ENCODE measurements around the gene POM121L2. TPM values are rescaled to one million over a fixed set of nuclear protein-coding genes. Genes with fewer than 3 reads are reported as not detected.

Gene POM121L2
- total RNA-seq, 1 experiment from 2014 or later: not detected

- H4K8ac ChIP-seq (replicated peaks; ENCODE audit: insufficient read length, low read depth, low read length): no peak overlapping the region
- TF ChIP-seq, protein P1, sequence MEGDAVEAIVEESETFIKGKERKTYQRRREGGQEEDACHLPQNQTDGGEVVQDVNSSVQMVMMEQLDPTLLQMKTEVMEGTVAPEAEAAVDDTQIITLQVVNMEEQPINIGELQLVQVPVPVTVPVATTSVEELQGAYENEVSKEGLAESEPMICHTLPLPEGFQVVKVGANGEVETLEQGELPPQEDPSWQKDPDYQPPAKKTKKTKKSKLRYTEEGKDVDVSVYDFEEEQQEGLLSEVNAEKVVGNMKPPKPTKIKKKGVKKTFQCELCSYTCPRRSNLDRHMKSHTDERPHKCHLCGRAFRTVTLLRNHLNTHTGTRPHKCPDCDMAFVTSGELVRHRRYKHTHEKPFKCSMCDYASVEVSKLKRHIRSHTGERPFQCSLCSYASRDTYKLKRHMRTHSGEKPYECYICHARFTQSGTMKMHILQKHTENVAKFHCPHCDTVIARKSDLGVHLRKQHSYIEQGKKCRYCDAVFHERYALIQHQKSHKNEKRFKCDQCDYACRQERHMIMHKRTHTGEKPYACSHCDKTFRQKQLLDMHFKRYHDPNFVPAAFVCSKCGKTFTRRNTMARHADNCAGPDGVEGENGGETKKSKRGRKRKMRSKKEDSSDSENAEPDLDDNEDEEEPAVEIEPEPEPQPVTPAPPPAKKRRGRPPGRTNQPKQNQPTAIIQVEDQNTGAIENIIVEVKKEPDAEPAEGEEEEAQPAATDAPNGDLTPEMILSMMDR (conservative IDR thresholded peaks at IDR 0.05): no peak
- H3K23ac ChIP-seq (ENCODE audit: insufficient read length, low read depth, low read length): no peak overlapping the region
- DNase-seq: no peak
- no peak overlapping the region for H2BK120ac ChIP-seq (ENCODE audit: low read depth, low read length, poor library complexity, severe bottlenecking)
- no peaks in the 10 kb centered on the region for H3K9me3 ChIP-seq (ENCODE audit: control insufficient read depth, low read depth, low read length)
- H3K56ac ChIP-seq (ENCODE audit: insufficient read length, low read depth, low read length): no peak overlapping the region
- Mint-ChIP-seq H3K4me3 (peak overlapping the region; percentile 92 to 93), H3K36me3 (ENCODE audit: insufficient read depth in 1 of 3, low read depth in 3 of 3) (no peaks in the 10 kb centered on the region), H3K27me3 (ENCODE audit: low read depth) (peaks cover 31% of the 10 kb centered on the region), H3K27ac (no peak overlapping the region), H3K4me1 (peaks cover 0 to 3% of the 10 kb centered on the region in 2 experiments; a peak in 2 of 4 replicates), H3K9me3 (peaks cover 0 to 2% of the 10 kb centered on the region in 2 experiments; a peak in 1 of 5 replicates)
- no peak overlapping the region for H4K91ac ChIP-seq (ENCODE audit: insufficient read length, low read depth, low read length)
- H3K79me1 ChIP-seq (ENCODE audit: insufficient read depth, low read depth, low read length, poor library complexity, severe bottlenecking): no peaks in the 10 kb centered on the region
- H3K4ac ChIP-seq (ENCODE audit: low read depth, low read length): no peak overlapping the region
- no peak overlapping the region for H3K27ac ChIP-seq (ENCODE audit: insufficient read length, low read depth, low read length)
- no peak overlapping the region for H2BK5ac ChIP-seq (ENCODE audit: insufficient read length, low read length)
- no peak overlapping the region for H2BK15ac ChIP-seq (ENCODE audit: low read depth, low read length)
- H2AK5ac ChIP-seq (ENCODE audit: insufficient read length, low read length): no peak overlapping the region
- H2AFZ ChIP-seq (ENCODE audit: low read length): no peak overlapping the region
- no peaks in the 10 kb centered on the region for H4K20me1 ChIP-seq (ENCODE audit: control insufficient read depth, insufficient read depth, insufficient read length)
- no peak overlapping the region for H3T11ph ChIP-seq (ENCODE audit: low read length)
- WGBS (ENCODE audit: extremely low coverage, insufficient read length, low lambda C conversion rate): no CpG with 5 or more reads among the region's 9 CpGs
- H3K4me1 ChIP-seq (ENCODE audit: insufficient read depth, low read length): no peaks in the 10 kb centered on the region
- H2BK20ac ChIP-seq (ENCODE audit: low read depth, low read length, poor library complexity, severe bottlenecking): no peak overlapping the region
- H4K5ac ChIP-seq (ENCODE audit: insufficient read length, low read depth, low read length): no peak overlapping the region
- peak overlapping the region; percentile 89 for H3K4me2 ChIP-seq (ENCODE audit: insufficient read depth, insufficient read length, low read length)
- H3K79me2 ChIP-seq (ENCODE audit: insufficient read depth, low read length): no peaks in the 10 kb centered on the region
- H3K14ac ChIP-seq (ENCODE audit: insufficient read depth, low read length): no peak overlapping the region
- H3K18ac ChIP-seq (ENCODE audit: insufficient read length, low read depth, low read length): no peak overlapping the region
- H3K9ac ChIP-seq (ENCODE audit: extremely low read depth, insufficient read length, low read length): peak overlapping the region; percentile 25
- no peak overlapping the region for H2BK12ac ChIP-seq (ENCODE audit: insufficient read length, low read depth, low read length)
- peaks cover 2% of the 10 kb centered on the region; the same call in 1 of the 2 replicates for H3K27me3 ChIP-seq (ENCODE audit: insufficient read depth, low read length)
- peaks cover 6% of the 10 kb centered on the region for H3K23me2 ChIP-seq (ENCODE audit: insufficient read length, low read depth, low read length, poor library complexity, severe bottlenecking)
Measured at GRCh38 chr6:27280540-27281000, 31.5 kb downstream of the POM121L2 start.
